Sigmoid colon (tissue), 7 donors: Measurements from ENCODE around the gene APOBEC3B. TPM values are rescaled to one million over a fixed set of nuclear protein-coding genes. Genes with fewer than 3 reads are reported as not detected.
A peak's percentile ranks its signal among the peaks of the same experiment; 100 is the strongest.

ENCODE experiments used
- DNase-seq: peaks from one replicate; pipeline ENCODE4 v3.0.0-alpha.2; 2019
- H3K27ac ChIP-seq, 4 donors: fragments of 200-600 bp; sonication (generic); one replicate each; pipeline ENCODE4 v1.5.1; 2016 to 2019; ENCODE audit warnings: mild to moderate bottlenecking in 1 of 4
- H3K27me3 ChIP-seq, 3 donors: fragments of 200-600 bp; sonication (generic); one replicate each; pipeline ENCODE4 v1.5.1; 2019; ENCODE audit warnings: mild to moderate bottlenecking in 1 of 3
- H3K36me3 ChIP-seq, 4 donors: fragments of 200-600 bp; sonication (generic); one replicate each; pipeline ENCODE4 v1.5.1; 2016 to 2019
- H3K4me1 ChIP-seq, 4 donors: fragments of 200-600 bp; sonication (generic); one replicate each; pipeline ENCODE4 v1.5.1; 2017 to 2019
- H3K4me3 ChIP-seq, 4 donors: fragments of 200-600 bp; sonication (generic); one replicate each; pipeline ENCODE4 v1.5.1; 2017 to 2019; ENCODE audit warnings: mild to moderate bottlenecking in 2 of 4, moderate library complexity in 1 of 4
- H3K9me3 ChIP-seq, 4 donors: fragments of 200-600 bp in 3 of 4; sonication (generic) in 3 of 4; one replicate each; pipeline versions ENCODE4 v1.5.1 to v1.6.1; 2013 to 2019
- EP300 ChIP-seq, 4 donors: sonication (generic); formaldehyde crosslinking; IDR thresholded peaks; one replicate each; pipeline ENCODE4 v1.6.1; 2017; ENCODE audit warnings: antibody characterized with exemption in 4 of 4
- POLR2A ChIP-seq, 2 donors: fragments of 450-650 bp; IDR thresholded peaks; one replicate each; pipeline ENCODE4 v1.6.1; 2016; ENCODE audit warnings: antibody characterized with exemption in 2 of 2, mild to moderate bottlenecking in 2 of 2, moderate library complexity in 2 of 2
- POLR2AphosphoS5 ChIP-seq, 4 donors: sonication (generic); formaldehyde crosslinking; IDR thresholded peaks; one replicate each; pipeline ENCODE4 v1.6.1; 2017; ENCODE audit warnings: antibody characterized with exemption in 4 of 4
- WGBS, 2 donors: extraction: QIAGEN DNeasy Blood & Tissue Kit; methylation state at CpG; one replicate each; pipeline ENCODE4 v1.1.7; 2013; 5-methylcytosine and 5-hydroxymethylcytosine counted together
- intact Hi-C: fragments of 100-400 bp; cut with DNase I; formaldehyde crosslinking; loops from one replicate; pipeline ENCODE4 v1.15.1; 2023
- polyA plus RNA-seq, 3 donors: library from polyadenylated mRNA; stranded (reverse); fragments of 200-250 nt; gene quantifications; one replicate each; pipeline ENCODE4 v1.2.3, GENCODE V29; 2013
- total RNA-seq, 4 donors: library from RNA; depleted of rRNA; stranded (reverse); fragments of >200 nt; gene quantifications; one replicate each; pipeline ENCODE4 v1.1.0, GENCODE V29; 2016
- TF ChIP-seq, protein P1 (sequence below), 4 experiments: fragments of 450-650 bp in 3 of 4; fragments of 200-600 bp in 1 of 4; IDR thresholded peaks; one replicate each; pipeline ENCODE4 v1.5.1; 2016 to 2019; ENCODE audit warnings: antibody characterized with exemption in 4 of 4, mild to moderate bottlenecking in 3 of 4, moderate library complexity in 2 of 4
- donor health status: healthy with polysubstance abuse.
- donor health status: Bipolar disorder and iron deficiency.
- donor health status: healthy.

Gene APOBEC3B
- total and polyA plus RNA-seq, 7 donors, result 0.71 to 81.6 (median 13.5) TPM; not detected in 2

- TF ChIP-seq, protein P1, sequence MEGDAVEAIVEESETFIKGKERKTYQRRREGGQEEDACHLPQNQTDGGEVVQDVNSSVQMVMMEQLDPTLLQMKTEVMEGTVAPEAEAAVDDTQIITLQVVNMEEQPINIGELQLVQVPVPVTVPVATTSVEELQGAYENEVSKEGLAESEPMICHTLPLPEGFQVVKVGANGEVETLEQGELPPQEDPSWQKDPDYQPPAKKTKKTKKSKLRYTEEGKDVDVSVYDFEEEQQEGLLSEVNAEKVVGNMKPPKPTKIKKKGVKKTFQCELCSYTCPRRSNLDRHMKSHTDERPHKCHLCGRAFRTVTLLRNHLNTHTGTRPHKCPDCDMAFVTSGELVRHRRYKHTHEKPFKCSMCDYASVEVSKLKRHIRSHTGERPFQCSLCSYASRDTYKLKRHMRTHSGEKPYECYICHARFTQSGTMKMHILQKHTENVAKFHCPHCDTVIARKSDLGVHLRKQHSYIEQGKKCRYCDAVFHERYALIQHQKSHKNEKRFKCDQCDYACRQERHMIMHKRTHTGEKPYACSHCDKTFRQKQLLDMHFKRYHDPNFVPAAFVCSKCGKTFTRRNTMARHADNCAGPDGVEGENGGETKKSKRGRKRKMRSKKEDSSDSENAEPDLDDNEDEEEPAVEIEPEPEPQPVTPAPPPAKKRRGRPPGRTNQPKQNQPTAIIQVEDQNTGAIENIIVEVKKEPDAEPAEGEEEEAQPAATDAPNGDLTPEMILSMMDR (IDR thresholded peaks at IDR 0.05), result no peak
- TF ChIP-seq EP300 (IDR thresholded peaks at IDR 0.05) (no peak), POLR2AphosphoS5 (IDR thresholded peaks at IDR 0.05) (no peak), POLR2A (IDR thresholded peaks at IDR 0.05) (no peak)
- no peak for DNase-seq
- intact Hi-C loops, result no loop called here
These were observed 30.4 kb upstream of the APOBEC3B start for GRCh38 chr22:38951734-38952133.

DNA sequence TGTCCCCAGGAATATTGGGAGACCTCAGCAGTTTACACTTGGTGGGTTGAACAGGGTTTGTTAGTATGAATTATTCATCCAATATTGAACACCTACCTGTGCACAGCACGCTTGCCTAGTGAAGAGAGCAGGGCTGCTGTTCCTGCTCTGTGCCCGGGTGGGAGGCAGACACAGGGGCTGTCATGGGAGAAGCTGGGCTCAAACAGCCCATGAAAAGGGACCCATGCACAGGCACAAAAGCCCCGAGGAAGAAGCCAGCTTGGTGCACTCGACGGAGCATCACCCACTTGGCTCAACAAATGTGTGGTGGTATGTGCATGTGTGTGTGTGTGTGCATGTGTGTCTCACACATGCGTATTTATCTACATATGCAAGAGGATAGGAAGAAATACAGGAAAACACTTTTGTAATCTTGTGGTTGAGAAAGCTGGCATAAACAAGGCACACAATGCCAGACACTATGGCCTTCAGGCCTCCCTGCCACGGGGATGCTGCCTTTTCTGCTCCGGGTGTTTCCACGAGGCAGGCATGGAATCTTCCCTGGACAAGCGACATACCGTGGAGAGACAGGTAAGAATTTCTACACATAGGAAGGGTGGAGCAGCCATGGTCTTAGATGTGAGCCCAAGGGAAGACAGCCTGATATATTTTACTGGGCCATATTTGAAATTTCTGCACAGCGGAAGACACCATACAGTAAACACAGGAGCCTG, 29.7 kb upstream of the APOBEC3B start:
- Histone ChIP-seq H3K36me3 (no peaks in the 10 kb centered on the region), H3K4me3 (no peak overlapping the region), H3K4me1 (no peaks in the 10 kb centered on the region), H3K9me3 (no peaks in the 10 kb centered on the region), H3K27ac (no peak overlapping the region), H3K27me3 (no peaks in the 10 kb centered on the region)
- WGBS, 2 donors, result 87 to 89% methylated on average over 12 of the region's 12 CpGs
- TF ChIP-seq POLR2A (IDR thresholded peaks at IDR 0.05), result no peak
- no peak for TF ChIP-seq POLR2AphosphoS5 (IDR thresholded peaks at IDR 0.05)
- TF ChIP-seq, protein P1 (IDR thresholded peaks at IDR 0.05), result no peak
- no peak for TF ChIP-seq EP300 (IDR thresholded peaks at IDR 0.05)
- DNase-seq, result peak; percentile 19
- intact Hi-C loops, result no loop called here

More at GRCh38 chr22:38951734-38952133, 30.4 kb upstream of the APOBEC3B start:
- 15 to 44% methylated on average over 2 of the region's 2 CpGs for WGBS, 2 donors
- no peak overlapping the region for H3K4me3 ChIP-seq
- no peaks in the 10 kb centered on the region for H3K9me3 ChIP-seq
- no peaks in the 10 kb centered on the region for H3K4me1 ChIP-seq
- H3K27me3 ChIP-seq, result peaks cover 0 to 3% (median 0%) of the 10 kb centered on the region in 3 donors
- H3K36me3 ChIP-seq, result no peaks in the 10 kb centered on the region
- H3K27ac ChIP-seq, result no peak overlapping the region

DNA sequence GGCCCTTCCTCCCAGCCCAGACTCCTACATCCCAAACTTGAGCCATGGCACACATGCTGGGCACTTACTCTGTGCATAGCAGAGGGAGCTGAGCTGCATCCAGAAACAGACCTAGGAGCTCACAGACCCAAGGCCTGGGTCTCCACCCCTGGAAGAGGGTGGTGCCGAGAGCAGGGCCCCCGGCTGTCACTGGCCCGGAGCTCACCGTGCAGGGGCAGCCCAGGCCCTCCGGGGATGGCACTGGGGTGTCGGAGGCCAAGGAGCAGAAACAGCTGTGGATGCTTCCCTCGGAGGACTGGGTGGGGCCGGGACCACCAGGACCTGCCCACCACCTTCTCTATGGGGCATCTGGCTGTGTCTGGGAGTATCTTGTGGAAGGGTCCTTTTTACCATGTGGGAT, 29.1 kb upstream of the APOBEC3B start:
- intact Hi-C loops, result no loop called here
- Histone ChIP-seq H3K4me1 (no peaks in the 10 kb centered on the region), H3K27me3 (no peaks in the 10 kb centered on the region), H3K36me3 (no peaks in the 10 kb centered on the region), H3K4me3 (no peak overlapping the region), H3K9me3 (no peaks in the 10 kb centered on the region), H3K27ac (no peak overlapping the region)
- 85 to 87% methylated on average over 8 of the region's 8 CpGs for WGBS, 2 donors
- peak; percentile 50 for DNase-seq
- no peak for TF ChIP-seq POLR2A (IDR thresholded peaks at IDR 0.05)

DNA sequence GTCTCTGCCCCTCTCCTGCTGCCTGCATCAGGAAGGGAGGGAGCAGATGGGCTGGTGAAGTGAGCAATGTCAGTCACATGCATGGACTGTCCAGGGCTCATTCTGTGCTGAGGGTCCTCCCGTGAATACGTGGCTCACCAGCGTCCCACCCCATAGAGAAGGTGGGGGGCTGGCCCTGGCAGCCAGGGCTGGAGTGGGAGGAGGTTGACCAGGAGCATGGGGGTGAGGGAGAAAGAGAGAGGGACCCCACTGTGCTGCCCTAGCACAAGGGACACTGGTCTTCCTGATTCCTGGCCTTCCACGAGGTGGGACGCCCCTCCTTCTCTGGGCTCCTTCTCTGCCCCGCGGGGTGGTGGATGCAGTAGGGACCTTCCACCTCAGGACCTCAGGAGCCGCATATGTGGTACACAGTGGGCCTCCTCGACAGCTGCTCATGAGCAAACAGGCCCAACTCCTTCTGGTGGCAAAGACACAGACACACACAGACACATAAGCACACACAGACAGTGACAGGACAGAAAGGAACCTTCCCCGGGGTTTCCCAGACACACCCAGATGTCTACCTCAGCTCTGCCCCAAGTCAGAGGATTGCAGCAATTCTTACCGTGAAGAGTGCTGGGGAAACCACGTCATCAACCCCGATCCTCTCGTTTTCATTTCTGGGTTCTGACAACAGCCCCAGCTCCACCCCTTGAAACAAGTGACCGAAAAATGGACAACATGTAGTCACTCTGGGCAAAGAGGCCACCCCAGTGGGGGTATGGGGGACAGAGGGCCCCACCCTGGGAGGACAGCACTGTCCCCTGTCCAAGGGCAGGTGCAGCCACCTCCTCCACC, 28.4 kb upstream of the APOBEC3B start:
- Histone ChIP-seq H3K27ac (no peak overlapping the region), H3K27me3 (no peaks in the 10 kb centered on the region), H3K4me1 (no peaks in the 10 kb centered on the region), H3K4me3 (no peak overlapping the region), H3K9me3 (no peaks in the 10 kb centered on the region), H3K36me3 (no peaks in the 10 kb centered on the region)
- peak; percentile 54 for DNase-seq
- TF ChIP-seq, protein P1 (IDR thresholded peaks at IDR 0.05), result no peak
- TF ChIP-seq EP300 (IDR thresholded peaks at IDR 0.05), result no peak
- TF ChIP-seq POLR2AphosphoS5 (IDR thresholded peaks at IDR 0.05), result no peak
- TF ChIP-seq POLR2A (IDR thresholded peaks at IDR 0.05), result no peak
- intact Hi-C loops, result no loop called here
- WGBS, 2 donors, result 35 to 64% methylated on average over 15 of the region's 15 CpGs

DNA sequence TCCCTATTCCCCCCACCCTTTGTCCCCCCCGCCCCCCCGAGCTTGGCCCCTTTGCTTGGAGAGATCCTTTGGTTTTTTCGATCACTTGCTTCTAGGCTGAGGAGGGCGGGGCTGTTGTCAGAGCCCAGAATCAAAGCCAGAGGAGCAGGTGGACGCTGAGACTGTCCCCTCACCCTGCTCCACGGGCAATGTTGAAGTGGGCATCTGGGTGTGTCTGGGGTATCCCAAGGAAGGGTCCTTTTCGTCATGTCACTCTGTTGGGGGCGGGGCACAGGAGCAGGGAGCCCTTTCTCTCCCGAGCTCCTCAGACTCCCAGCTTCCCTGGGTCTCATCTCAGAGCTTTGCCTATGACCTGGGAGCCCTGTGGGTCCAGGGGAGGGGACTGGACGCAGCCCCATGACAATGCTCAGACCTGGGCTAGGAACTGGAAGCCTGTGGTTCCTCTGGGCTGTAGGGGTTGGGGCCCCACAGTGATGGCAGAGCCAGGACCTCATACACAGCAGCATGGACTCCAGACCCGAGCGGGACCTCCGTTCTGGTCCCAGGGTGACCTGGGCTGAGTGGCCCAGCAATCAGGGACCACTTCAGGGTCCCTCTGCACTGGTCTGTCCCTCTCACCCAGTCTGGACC, 27.6 kb upstream of the APOBEC3B start:
- Histone ChIP-seq H3K4me1 (no peaks in the 10 kb centered on the region), H3K4me3 (no peak overlapping the region), H3K9me3 (no peaks in the 10 kb centered on the region), H3K27ac (no peak overlapping the region), H3K27me3 (no peaks in the 10 kb centered on the region), H3K36me3 (no peaks in the 10 kb centered on the region)
- intact Hi-C loops, result no loop called here
- no peak for DNase-seq
- TF ChIP-seq POLR2A (IDR thresholded peaks at IDR 0.05), result no peak
- TF ChIP-seq EP300 (IDR thresholded peaks at IDR 0.05), result no peak
- TF ChIP-seq, protein P1 (IDR thresholded peaks at IDR 0.05), result no peak
- no peak for TF ChIP-seq POLR2AphosphoS5 (IDR thresholded peaks at IDR 0.05)
- WGBS, 2 donors, result 40 to 79% methylated on average over 13 of the region's 13 CpGs
